Mammary microvascular endothelial cell (primary cell): ENCODE measurements around the gene BTNL9. TPM values are rescaled to one million over a fixed set of nuclear protein-coding genes. Genes with fewer than 3 reads are reported as not detected.

Experiments
- total RNA-seq: library from RNA; depleted of rRNA; stranded (reverse); fragments of >200 nt; gene quantifications from 2 replicates; pipeline ENCODE4 v1.2.3, GENCODE V29; 2015

BTNL9 gene
- 0.05 TPM in 1 of 2 replicates, not detected in the other for total RNA-seq

DNA sequence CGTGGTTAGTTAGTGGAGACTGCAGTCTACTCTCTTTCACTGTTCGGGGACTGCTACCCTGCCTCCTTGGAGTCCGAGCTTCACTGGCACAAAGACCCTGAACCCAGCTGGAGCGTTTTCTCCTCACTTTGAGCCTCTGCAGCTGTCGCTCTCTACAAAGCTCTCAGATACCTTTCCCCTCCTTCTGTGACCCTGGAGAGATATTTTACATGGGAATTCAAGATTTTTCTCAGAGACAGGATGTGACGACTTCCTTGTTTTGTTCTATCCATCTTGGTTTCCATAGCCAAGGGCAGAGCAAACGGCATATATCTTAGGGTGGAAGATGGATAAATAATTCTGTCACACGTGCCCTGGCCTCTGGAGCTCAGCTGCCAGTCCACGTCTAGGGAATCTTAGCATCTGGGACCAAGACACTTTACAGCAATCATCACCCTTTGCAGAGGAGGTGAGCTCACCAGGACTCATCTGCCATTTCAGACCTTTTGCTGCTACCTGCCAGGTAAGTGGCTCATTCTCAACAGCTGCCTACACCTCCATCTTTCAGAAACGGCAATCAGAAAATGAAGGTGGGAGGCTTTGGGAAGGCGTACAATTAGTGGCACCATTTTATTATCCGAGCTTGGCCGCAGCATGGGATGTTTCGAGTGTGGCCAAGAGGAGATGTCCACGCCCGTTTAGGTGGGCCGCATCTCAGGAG, at the start of gene BTNL9:
BTNL9 (plus strand) TSS at position 336 of the 700 bp plus-strand sequence. CDS start 5,224 bp downstream, outside the sequence.

Other genes starting within 250 kb of the BTNL9 start
- 140 and 158 TPM in 2 replicates for gene MGAT1, start 237.5 kb upstream of the BTNL9 start, total RNA-seq
- gene ZFP62, start 179.0 kb upstream of the BTNL9 start, total RNA-seq: 5.9 and 6.7 TPM in 2 replicates
- not detected in 2 replicates for gene BTNL8, start 141.1 kb upstream of the BTNL9 start, total RNA-seq
- not detected in 2 replicates for gene BTNL3, start 51.4 kb upstream of the BTNL9 start, total RNA-seq
- gene OR2V1, start 90.9 kb downstream of the BTNL9 start, total RNA-seq: not detected in 2 replicates
- gene OR2V2, start 107.3 kb downstream of the BTNL9 start, total RNA-seq: not detected in 2 replicates
- 13.6 and 16.6 TPM in 2 replicates for gene TRIM7, start 164.9 kb downstream of the BTNL9 start, total RNA-seq
- 7.2 and 8.1 TPM in 2 replicates for gene TRIM41, start 183.0 kb downstream of the BTNL9 start, total RNA-seq
- gene RACK1, start 203.6 kb downstream of the BTNL9 start, total RNA-seq: 2,174 and 2,547 TPM in 2 replicates
- 3.6 and 5.4 TPM in 2 replicates for gene TRIM52, start 220.9 kb downstream of the BTNL9 start, total RNA-seq